GM19238 (cell line): ENCODE measurements around the gene IQSEC1.
"Not testable (repeated sequence)": the region's sequence is repeated elsewhere in the genome, so short reads cannot be mapped to it uniquely, and the experiment has no call there.

ENCODE experiments used
- DNase-seq: peaks from one replicate; pipeline ENCODE4 v3.0.0; 2011; ENCODE audit warnings: low spot score; ENCODE audit not compliant: insufficient read length

The IQSEC1 gene

GRCh38 chr3:12896063-12896985 lies 176.9 kb downstream of the IQSEC1 start:
- DNase-seq = no peak

- DNase-seq = no peak
These were observed 177.7 kb downstream of the IQSEC1 start for GRCh38 chr3:12895391-12896062.

GRCh38 chr3:12894629-12895028 lies 178.6 kb downstream of the IQSEC1 start:
- DNase-seq = no peak

GRCh38 chr3:12893852-12894251 lies 179.4 kb downstream of the IQSEC1 start:
- no peak for DNase-seq

- DNase-seq = no peak
These were observed 180.0 kb downstream of the IQSEC1 start for GRCh38 chr3:12893247-12893646.

- DNase-seq = no peak
These were observed 180.4 kb downstream of the IQSEC1 start for GRCh38 chr3:12892840-12893189.

- DNase-seq = no peak
These were observed 181.0 kb downstream of the IQSEC1 start for GRCh38 chr3:12891985-12892839.

- DNase-seq = no peak
These were observed 181.7 kb downstream of the IQSEC1 start for GRCh38 chr3:12891391-12891984.

- no peak for DNase-seq
These were observed 182.4 kb downstream of the IQSEC1 start for GRCh38 chr3:12890610-12891390.

- no peak for DNase-seq
These were observed 186.5 kb downstream of the IQSEC1 start for GRCh38 chr3:12886736-12887135.

GRCh38 chr3:12886106-12886679 lies 187.0 kb downstream of the IQSEC1 start:
- DNase-seq = no peak

- DNase-seq = no peak
These were observed 187.7 kb downstream of the IQSEC1 start for GRCh38 chr3:12885583-12885930.

- no peak for DNase-seq
These were observed 188.2 kb downstream of the IQSEC1 start for GRCh38 chr3:12884790-12885582.

GRCh38 chr3:12884186-12884680 lies 189.0 kb downstream of the IQSEC1 start:
- DNase-seq = no peak

GRCh38 chr3:12882336-12883310 lies 190.6 kb downstream of the IQSEC1 start:
- DNase-seq = no peak

GRCh38 chr3:12881858-12882257 lies 191.4 kb downstream of the IQSEC1 start:
- not testable (repeated sequence) for DNase-seq

GRCh38 chr3:12879191-12879815 lies 193.9 kb downstream of the IQSEC1 start:
- no peak for DNase-seq

- DNase-seq = not testable (repeated sequence)
These were observed 194.5 kb downstream of the IQSEC1 start for GRCh38 chr3:12878758-12879157.
